Measurements from ENCODE around the gene GAL3ST1.
"Not testable (repeated sequence)": the region's sequence is repeated elsewhere in the genome, so short reads cannot be mapped to it uniquely, and the experiment has no call there.

The GAL3ST1 gene

DNA sequence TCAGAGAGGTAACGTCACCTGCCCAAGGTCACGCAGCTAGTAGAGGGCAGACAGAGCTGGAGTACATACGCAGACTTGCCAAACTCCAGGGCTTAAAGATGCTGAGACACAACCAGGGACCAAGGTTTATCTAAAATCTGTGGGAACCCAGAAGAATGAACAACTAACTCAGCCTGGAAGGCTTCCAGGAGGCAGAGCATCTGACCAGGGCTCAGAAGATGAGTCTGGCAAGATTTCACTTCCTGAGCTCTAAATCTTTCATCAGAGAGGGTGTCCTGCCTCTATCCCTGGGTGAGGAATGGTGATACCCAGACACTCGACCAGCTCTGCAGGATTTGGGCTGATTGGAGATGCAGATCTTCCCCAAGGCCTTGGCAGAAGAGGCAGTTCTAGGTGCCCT, 9.1 kb downstream of the GAL3ST1 start:
- Mint-ChIP-seq H3K9me3 (no peaks in the 10 kb centered on the region), H3K27me3 (ENCODE audit: low read depth, poor library complexity) (peaks cover 20% of the 10 kb centered on the region), H3K36me3 (ENCODE audit: low read depth) (no peaks in the 10 kb centered on the region), H3K27ac (no peak overlapping the region), H3K4me1 (peaks cover 19% of the 10 kb centered on the region), H3K4me3 (no peak overlapping the region)
- no peak for DNase-seq
- TF ChIP-seq, protein P1, sequence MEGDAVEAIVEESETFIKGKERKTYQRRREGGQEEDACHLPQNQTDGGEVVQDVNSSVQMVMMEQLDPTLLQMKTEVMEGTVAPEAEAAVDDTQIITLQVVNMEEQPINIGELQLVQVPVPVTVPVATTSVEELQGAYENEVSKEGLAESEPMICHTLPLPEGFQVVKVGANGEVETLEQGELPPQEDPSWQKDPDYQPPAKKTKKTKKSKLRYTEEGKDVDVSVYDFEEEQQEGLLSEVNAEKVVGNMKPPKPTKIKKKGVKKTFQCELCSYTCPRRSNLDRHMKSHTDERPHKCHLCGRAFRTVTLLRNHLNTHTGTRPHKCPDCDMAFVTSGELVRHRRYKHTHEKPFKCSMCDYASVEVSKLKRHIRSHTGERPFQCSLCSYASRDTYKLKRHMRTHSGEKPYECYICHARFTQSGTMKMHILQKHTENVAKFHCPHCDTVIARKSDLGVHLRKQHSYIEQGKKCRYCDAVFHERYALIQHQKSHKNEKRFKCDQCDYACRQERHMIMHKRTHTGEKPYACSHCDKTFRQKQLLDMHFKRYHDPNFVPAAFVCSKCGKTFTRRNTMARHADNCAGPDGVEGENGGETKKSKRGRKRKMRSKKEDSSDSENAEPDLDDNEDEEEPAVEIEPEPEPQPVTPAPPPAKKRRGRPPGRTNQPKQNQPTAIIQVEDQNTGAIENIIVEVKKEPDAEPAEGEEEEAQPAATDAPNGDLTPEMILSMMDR (IDR thresholded peaks at IDR 0.05): no peak

DNA sequence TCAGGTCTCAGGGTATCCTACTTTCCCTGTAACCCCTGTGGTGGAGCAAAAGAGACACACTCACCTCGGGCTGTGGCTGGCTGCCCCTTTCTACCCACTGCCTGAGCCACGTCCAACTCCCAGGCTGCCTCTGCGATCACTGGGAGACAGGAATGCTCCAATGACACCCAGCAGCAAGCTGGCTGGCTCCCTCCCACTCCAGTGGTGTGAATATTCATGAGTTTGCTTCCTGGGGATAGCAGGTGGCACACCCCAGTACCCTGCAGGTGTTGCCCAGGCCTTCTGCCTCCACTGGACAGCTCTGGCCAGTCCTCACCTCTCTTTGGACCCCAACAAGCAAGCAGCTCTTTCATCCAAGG, 9.7 kb downstream of the GAL3ST1 start:
- H3K27me3 Mint-ChIP-seq (ENCODE audit: low read depth, poor library complexity): peaks cover 20% of the 10 kb centered on the region
- H3K9me3 Mint-ChIP-seq: no peaks in the 10 kb centered on the region
- H3K27ac Mint-ChIP-seq: no peak overlapping the region
- DNase-seq: no peak
- no peak overlapping the region for H3K4me3 Mint-ChIP-seq
- TF ChIP-seq, protein P1 (IDR thresholded peaks at IDR 0.05): no peak
- peaks cover 22% of the 10 kb centered on the region for H3K4me1 Mint-ChIP-seq
- H3K36me3 Mint-ChIP-seq (ENCODE audit: low read depth): no peaks in the 10 kb centered on the region

DNA sequence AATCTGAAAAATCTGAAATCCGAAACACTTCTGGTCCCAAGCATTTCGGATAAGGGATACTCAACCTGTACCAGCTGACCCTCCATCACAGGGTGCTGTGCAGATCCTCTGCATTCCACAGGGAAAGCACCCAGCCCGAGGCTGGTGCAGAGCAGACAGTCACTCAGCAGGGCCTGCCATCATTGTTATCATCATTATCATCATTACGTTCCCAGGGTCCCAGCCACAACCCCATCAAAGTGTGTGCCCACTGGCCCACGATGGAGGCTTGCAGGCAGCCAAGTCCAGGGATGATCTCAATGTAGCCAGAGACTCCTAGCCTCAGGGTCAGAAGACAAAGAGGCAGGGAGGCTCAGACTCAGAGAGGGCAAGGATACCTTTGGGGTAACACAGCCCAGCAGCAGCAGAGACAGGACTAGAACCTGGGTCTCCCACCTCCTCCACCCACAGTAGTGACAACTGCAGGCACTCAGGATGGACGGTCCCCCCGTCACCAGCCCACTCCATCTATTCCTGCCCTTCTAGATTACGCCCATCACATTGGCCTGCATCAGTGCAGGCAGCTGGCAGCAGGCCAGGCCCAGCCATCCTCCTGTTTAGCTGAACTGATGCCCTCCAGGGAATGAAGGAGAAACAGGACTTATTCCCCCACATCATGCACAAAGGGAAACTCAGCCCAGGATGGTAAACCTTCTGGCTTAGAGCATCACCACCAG, 10.3 kb downstream of the GAL3ST1 start:
- DNase-seq: no peak
- Mint-ChIP-seq H3K9me3 (no peaks in the 10 kb centered on the region), H3K4me1 (peaks cover 25% of the 10 kb centered on the region), H3K27me3 (ENCODE audit: low read depth, poor library complexity) (peaks cover 17% of the 10 kb centered on the region), H3K4me3 (no peak overlapping the region), H3K27ac (no peak overlapping the region), H3K36me3 (ENCODE audit: low read depth) (no peaks in the 10 kb centered on the region)
- TF ChIP-seq, protein P1 (IDR thresholded peaks at IDR 0.05): no peak

DNA sequence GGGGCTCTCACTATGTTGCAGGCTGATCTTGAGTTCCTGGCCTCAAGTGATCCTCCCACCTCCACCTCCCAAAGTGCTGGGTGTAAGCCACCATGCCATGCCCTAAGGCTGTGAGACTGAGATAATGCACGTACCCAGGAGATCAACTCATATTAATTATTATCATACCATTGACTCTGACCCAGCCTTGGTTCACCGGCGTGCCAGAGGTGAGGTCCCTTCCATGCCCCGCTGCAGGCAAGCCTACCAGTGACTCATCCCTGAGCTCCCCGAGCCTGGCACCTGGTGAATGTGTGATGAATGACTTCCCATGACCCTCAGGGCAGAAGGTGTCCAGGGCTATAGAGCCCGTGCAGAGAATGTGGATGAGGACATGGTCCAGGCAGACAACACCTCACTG, 12.1 kb downstream of the GAL3ST1 start:
- Mint-ChIP-seq H3K4me3 (no peak overlapping the region), H3K4me1 (peaks cover 17% of the 10 kb centered on the region), H3K27ac (no peak overlapping the region), H3K9me3 (no peaks in the 10 kb centered on the region), H3K27me3 (ENCODE audit: low read depth, poor library complexity) (peaks cover 18% of the 10 kb centered on the region), H3K36me3 (ENCODE audit: low read depth) (no peaks in the 10 kb centered on the region)
- TF ChIP-seq, protein P1 (IDR thresholded peaks at IDR 0.05): no peak
- DNase-seq: no peak

DNA sequence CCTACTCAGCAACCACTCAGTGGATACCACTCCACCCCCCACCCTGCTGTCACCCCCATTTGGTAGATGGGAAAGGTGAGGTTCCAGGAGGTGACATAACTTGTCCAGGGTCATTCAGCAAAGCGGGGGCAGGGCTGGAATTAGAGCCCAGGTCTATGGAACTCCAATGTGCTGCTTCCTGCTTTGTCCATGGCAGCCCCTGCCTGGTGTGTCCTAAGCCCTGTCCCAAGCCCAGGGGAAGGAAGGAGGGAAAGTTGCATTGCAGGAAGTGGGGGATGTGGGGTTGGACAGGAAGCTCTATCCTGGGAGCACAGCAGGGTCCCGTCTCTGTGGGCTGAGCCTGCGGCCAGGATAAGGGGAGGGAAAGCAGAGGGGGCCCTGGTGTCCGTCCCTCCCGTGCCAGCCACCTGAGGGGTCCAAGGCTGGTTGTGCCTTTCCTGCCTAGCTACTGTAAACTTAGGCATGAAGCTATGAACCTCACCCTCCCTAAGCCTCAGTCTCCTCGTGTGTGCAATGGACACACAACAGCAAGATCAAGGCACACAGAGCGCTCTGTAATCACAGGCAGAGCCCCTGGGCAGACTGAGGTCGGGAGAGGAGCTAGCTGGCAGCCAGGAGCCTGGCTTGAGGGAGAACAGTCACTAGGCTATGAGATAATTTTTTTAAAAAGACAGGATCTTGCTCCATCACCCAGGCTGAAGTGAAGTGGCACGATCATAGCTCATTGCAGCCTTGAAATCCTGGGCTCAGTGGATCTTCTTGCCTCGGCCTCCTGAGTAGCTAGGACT, 12.9 kb downstream of the GAL3ST1 start:
- TF ChIP-seq, protein P1 (IDR thresholded peaks at IDR 0.05): no peak
- Mint-ChIP-seq H3K27me3 (ENCODE audit: low read depth, poor library complexity) (peaks cover 20% of the 10 kb centered on the region), H3K36me3 (ENCODE audit: low read depth) (no peaks in the 10 kb centered on the region), H3K4me3 (no peak overlapping the region), H3K4me1 (peaks cover 17% of the 10 kb centered on the region), H3K9me3 (no peaks in the 10 kb centered on the region), H3K27ac (no peak overlapping the region)
- no peak for DNase-seq

DNA sequence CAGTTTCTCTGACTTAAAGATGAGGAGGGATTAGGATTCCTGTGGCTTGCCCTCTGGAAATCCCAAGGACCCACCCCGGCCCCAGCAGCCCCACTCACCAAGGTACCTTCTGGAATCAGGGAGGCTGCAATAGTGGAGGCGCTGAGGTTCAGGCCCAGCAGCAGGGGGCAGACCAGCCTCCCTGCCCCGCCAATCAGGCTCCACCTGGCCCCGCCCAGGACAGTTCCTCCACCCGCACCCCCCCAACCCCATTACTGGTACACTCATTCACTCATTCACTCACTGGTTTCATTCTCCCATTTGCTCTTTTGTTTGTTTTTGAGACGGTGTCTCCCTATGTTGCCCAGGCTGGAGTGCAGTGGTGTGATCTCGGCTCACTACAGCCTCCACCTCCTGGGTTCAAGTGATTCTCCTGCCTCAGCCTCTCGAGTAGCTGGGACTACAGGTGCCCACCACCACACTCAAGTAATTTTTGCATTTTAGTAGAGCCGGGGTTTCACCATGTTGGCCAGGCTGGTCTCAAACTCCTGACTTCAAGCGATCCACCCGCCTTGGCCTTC, 13.7 kb downstream of the GAL3ST1 start:
- not testable (repeated sequence) for H3K9me3 Mint-ChIP-seq; H3K27ac Mint-ChIP-seq; DNase-seq; H3K36me3 Mint-ChIP-seq (ENCODE audit: low read depth); H3K4me3 Mint-ChIP-seq
- Mint-ChIP-seq H3K27me3 (ENCODE audit: low read depth, poor library complexity) (peaks cover 15% of the 10 kb centered on the region), H3K4me1 (peaks cover 17% of the 10 kb centered on the region)
